GM23338 (cell line): Measurements from ENCODE around the gene MCTP2.

Experiments
- CREB1 ChIP-seq: fragments of 250-450 bp; sonication (Bioruptor Pico); IDR thresholded peaks from 2 replicates; pipeline ENCODE4 v1.5.0; 2020; ENCODE audit warnings: low read depth, mild to moderate bottlenecking, moderate library complexity
- CTCF ChIP-seq, 2 experiments: fragments of 200-600 bp in 1 of 2; sonication (generic) in 1 of 2; conservative IDR thresholded peaks; 2 replicates each; pipeline versions ENCODE4 v1.5.1 to v1.6.1; 2016 to 2017; ENCODE audit warnings: antibody characterized with exemption in 2 of 2, low read depth in 2 of 2, mild to moderate bottlenecking in 2 of 2, moderate library complexity in 1 of 2
- ETS1 ChIP-seq: IDR thresholded peaks from 2 replicates; pipeline ENCODE4 v1.6.1; 2016; ENCODE audit warnings: antibody characterized with exemption
- EZH2 ChIP-seq: fragments of 200-600 bp; sonication (generic); IDR thresholded peaks from one replicate; pipeline ENCODE4 v1.8.0; 2017; ENCODE audit warnings: antibody characterized with exemption, mild to moderate bottlenecking, low read depth; ENCODE audit not compliant: unreplicated experiment
- EZH2phosphoT487 ChIP-seq: fragments of 200-600 bp; sonication (generic); IDR thresholded peaks from one replicate; pipeline ENCODE4 v1.8.1; 2018; ENCODE audit warnings: antibody characterized with exemption; ENCODE audit not compliant: unreplicated experiment
- JUNB ChIP-seq: IDR thresholded peaks from one replicate; pipeline ENCODE4 v1.6.1; 2016; ENCODE audit warnings: antibody characterized with exemption; ENCODE audit not compliant: unreplicated experiment
- POLR2AphosphoS5 ChIP-seq: IDR thresholded peaks from 2 replicates; pipeline ENCODE4 v1.6.1; 2016; ENCODE audit warnings: antibody characterized with exemption, low read depth
- REST ChIP-seq: IDR thresholded peaks from one replicate; pipeline ENCODE4 v1.6.1; 2018; ENCODE audit warnings: antibody characterized with exemption; ENCODE audit not compliant: unreplicated experiment
- STAT1 ChIP-seq: IDR thresholded peaks from one replicate; pipeline ENCODE4 v1.6.1; 2016; ENCODE audit warnings: antibody characterized with exemption; ENCODE audit not compliant: unreplicated experiment
- ZNF331 ChIP-seq: fragments of 250-450 bp; sonication (Bioruptor Pico); IDR thresholded peaks from 2 replicates; pipeline ENCODE4 v1.5.0; 2020; ENCODE audit warnings: low read depth, mild to moderate bottlenecking, moderate library complexity
- ZNF462 ChIP-seq: fragments of 250-450 bp; sonication (Bioruptor Pico); IDR thresholded peaks from 2 replicates; pipeline ENCODE4 v1.5.0; 2020; ENCODE audit warnings: mild to moderate bottlenecking, moderate library complexity

- TF ChIP-seq EZH2 (no peak), CTCF (conservative IDR thresholded peaks at IDR 0.05; ENCODE audit: low read depth in 2 of 2) (no peak), STAT1 (no peak), POLR2AphosphoS5 (no peak), REST (no peak), ZNF331 (CRISPR knock-in tag) (no peak), EZH2phosphoT487 (no peak), ETS1 (no peak), ZNF462 (no peak), JUNB (no peak), CREB1 (CRISPR knock-in tag) (no peak)
Measured at GRCh38 chr15:94269954-94270353, 38.6 kb downstream of the MCTP2 start.
